Diencephalon (tissue), 1 donor: ENCODE results near the gene NDUFA5. TPM values are rescaled to one million over a fixed set of nuclear protein-coding genes. Genes with fewer than 3 reads are reported as not detected.

ENCODE experiments used
- total RNA-seq: library from RNA; depleted of rRNA; stranded (reverse); fragments of >200 nt; gene quantifications from one replicate; pipeline ENCODE4 v1.2.3, GENCODE V29; 2014

NDUFA5 gene
- total RNA-seq: 194 TPM

GRCh38 chr7:123557398-123558288 is at the start of gene NDUFA5:
Gene NDUFA5 (minus strand): TSS chr7:123557818. CDS start chr7:123557795, 23 bp downstream.

GRCh38 chr7:123601530-123601929 is 43.9 kb upstream of the NDUFA5 start, which contains the start of gene ASB15:
Gene ASB15 (plus strand): TSS chr7:123601821. CDS start chr7:123614503, 12,682 bp downstream.

GRCh38 chr7:123534383-123535260 is 23.0 kb downstream of the NDUFA5 start, which contains the start of gene IQUB:
Gene IQUB (minus strand): TSS chr7:123534595. CDS start chr7:123512340, 22,255 bp downstream.

Other genes with a start within 250 kb of the NDUFA5 start
- 8.5 TPM for gene IQUB, start 23.2 kb downstream of the NDUFA5 start, total RNA-seq
- gene ASB15, start 44.0 kb upstream of the NDUFA5 start, total RNA-seq: not detected
- not detected for gene LMOD2, start 98.0 kb upstream of the NDUFA5 start, total RNA-seq
- gene WASL, start 191.2 kb upstream of the NDUFA5 start, total RNA-seq: 34.6 TPM